ENCODE measurements around the gene TGFBR3.
"Not testable (repeated sequence)": the region's sequence is repeated elsewhere in the genome, so short reads cannot be mapped to it uniquely, and the experiment has no call there.

TGFBR3 gene

DNA sequence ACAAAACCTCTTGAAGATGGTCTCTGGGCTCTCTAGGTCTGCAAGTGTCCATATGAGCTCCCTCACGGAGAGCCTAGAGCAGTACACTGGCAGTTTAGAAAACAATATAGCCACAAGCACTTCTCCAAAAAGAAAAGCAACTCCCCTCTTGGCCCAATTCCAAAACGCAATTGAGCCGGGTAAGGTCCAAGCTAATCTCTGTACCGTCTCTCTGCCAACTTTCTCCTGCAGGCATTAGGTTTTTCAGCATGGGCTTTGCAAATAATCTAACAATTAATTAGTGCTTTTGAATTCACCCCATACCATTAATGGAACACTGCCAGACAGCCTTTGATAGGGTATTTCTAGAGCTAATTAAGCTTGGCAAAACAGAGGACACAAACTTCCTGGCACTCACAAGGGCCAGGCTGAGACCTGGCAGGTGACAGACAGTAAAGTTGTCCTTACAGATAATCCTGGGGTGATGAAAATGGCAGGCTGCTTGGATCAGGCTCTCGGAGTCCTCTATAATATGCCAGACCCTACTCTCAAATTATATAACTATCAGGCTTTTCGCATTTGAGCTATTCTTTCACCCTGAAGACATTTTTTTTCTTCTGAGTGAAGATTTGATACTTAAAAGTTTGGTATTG is 39.8 kb downstream of the TGFBR3 start:
- peak; percentile 60 for DNase-seq

DNA sequence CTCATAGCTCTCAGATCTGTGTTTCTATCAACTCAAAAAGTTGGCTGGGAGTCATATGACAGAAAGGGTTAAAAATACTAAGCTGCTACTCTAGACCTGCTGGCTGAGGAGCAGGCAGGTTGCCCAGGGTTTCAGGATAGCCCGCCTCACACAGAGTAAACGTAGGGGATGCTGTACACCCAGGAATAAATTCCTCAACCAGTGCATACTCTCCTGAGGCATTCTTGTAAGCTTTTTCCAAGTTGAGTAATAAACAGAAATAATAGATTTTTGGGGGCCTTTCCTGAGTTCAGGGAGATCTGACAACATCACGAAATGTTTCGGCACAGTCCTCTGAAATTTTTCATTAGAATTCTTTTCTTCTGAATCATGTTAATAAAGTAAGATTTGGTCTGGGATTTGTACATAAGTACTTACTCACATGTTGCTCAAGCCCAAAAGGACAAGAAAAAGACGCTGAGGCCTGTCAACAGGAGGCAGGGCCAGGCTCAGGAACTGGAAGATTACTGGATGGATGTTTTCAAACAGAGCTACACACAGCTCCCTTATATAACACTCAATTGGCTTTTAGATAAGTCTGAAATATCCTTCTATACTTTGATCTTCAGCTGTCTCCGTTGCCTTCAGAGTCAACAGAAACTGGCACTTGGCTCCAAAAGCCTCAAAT is 41.0 kb downstream of the TGFBR3 start:
- DNase-seq = no peak

DNA sequence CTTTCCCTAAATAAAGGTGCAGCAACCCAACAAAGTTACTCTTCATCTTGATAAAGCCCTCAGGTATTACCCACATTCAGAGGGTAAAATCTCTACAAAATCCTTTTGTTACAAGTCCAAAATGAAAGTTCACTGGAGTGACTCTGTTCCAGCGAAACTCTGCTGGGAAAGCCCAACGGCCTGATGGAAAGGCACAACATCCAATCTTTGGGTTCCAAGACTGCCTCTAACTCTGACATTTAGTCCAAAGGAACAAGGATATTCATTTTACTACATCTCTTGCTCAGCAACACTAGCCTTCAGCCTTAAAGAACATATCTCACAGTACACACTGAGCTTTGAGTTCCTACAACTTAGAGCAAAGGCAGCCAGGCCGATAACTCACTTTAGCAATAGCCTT is 42.1 kb downstream of the TGFBR3 start:
- DNase-seq = no peak

DNA sequence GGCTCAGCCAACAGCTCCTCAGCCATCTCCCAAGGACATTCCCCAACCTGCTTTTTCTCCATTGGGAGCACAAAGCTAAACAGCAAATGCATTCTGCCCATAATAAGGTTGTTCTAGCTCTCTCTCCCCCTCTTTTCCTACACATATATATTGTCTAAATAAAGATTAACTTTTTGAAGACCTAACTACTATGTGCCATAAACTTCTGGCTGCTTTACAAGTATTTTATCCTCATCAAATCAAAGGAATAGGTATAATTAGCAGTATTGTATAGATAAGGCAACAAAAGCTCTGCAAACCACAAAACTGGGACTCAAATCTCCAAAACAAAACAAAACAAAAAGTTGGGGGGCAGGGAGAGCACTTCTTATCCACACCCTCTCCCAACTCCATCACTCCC is 43.4 kb downstream of the TGFBR3 start:
- DNase-seq = no peak

DNA sequence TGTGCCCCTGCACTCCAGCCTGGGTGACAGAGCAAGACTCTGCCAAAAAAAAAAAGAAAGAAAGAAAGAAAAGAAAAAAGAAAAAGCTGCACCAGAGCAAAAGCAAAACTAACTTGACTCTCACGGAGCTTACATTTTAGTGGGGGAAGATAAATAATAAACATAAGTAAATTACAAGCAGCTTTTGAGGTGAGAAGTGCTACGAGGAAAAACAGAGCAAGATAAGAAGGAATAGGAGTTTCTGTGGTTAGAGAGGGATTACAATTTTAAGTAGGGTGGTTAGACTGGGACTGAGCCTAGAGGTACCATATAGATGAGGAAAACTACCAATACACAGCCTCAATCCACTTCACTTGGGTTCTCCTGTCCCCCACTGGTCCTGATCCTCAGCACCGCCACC is 43.9 kb downstream of the TGFBR3 start:
- no peak for DNase-seq

DNA sequence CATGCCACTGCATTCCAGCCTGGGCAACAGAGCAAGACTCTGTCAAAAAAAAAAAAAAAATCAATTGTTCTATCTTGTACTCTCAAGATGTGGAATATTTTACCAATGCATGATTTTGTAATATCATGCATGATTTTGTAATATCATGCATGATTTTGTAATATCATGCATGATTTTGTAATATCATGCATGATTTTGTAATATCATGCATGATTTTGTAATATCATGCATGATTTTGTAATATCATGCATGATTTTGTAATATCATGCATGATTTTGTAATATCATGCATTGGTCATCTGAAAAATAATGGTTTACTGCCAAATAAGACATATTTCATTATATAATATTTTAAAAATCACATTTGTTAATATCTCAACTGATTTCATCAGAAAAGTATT is 45.7 kb downstream of the TGFBR3 start:
- DNase-seq = not testable (repeated sequence)

DNA sequence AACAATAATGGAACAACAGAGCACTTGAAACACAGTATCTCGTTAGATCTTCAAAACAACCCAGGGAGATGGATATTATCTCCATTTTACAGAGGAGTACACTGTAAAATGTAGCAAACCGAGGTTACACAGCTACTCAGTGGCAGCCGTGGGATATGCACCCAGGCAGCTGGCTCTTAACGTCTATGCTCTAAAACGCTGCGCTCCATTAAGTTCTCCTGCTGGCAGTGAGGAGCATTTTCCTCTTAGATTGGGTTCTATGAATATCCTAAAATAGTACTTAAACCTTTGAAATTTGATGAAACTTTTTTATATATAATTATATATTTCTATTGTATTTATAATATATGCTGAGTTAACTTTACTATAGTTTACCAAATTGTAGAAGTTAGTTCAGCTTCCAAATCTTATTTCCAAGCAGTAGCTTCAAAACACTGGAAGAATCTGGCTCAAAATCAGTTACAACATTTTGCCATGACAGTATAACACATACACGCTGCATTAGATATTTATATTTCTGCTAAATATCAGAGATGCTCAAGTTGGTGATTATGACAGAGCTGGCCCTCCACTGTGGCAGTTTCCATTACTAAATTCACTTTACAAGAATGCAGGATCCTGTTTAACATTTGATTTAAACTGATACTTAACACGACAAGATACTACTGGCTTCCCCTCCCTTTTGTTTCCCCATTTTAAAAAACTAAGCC is 49.5 kb downstream of the TGFBR3 start:
- DNase-seq = no peak

DNA sequence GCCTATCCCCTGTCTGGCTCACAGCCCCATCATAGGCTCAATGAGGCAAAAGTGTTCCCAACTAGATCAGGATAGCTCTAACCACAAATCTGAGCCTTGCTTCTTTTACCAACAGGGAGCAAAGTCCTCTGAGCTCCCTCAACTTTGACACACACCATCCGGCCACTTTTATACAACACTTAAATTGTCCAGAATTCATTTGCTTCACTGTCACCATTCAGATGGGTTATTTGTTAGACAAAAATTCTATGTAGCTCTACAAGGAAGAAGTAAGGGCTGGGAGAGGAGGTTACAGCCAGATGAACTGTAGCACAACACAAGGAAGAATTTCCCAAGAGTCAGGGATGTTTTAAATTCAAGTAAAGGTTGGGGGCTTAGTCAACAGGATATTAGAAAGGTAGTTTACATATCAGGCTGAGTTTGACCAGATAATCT is 50.8 kb downstream of the TGFBR3 start:
- DNase-seq = no peak

DNA sequence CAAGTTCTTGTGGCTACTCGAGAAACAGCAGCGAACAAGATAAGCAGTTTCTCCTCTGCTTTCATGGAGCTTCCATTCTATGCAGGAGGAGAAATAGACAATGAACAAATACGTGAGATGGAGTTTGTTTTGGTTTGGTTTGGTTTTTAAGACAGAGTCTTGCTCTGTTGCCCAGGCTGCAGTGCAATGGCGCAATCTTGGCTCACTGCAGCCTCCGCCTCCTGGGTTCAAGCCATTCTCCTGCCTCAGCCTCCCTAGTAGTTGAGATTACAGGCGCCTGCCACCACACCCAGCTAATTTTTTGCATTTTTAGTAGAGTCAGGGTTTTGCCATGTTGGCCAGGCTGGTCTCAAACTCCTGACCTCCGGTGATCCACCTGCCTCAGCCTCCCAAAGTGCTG is 51.4 kb downstream of the TGFBR3 start:
- DNase-seq = not testable (repeated sequence)

DNA sequence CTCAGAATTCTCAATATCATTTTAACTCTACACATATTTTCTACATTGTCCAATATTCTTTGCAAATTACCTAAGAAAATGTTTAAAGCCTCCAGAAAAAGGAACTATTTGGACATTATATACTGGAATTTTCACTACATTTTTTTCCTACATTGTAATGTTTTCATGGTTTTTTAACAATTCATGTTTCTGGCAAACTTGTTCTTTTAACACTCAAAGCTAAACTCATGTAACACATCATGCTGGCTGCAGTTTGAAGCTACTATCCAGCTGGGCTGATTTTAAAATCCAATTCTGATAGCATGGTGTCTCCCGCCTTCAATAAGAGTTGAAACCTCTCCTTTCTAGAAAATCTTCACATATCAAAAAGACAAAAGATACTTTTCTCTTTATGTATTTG is 52.0 kb downstream of the TGFBR3 start:
- no peak for DNase-seq

DNA sequence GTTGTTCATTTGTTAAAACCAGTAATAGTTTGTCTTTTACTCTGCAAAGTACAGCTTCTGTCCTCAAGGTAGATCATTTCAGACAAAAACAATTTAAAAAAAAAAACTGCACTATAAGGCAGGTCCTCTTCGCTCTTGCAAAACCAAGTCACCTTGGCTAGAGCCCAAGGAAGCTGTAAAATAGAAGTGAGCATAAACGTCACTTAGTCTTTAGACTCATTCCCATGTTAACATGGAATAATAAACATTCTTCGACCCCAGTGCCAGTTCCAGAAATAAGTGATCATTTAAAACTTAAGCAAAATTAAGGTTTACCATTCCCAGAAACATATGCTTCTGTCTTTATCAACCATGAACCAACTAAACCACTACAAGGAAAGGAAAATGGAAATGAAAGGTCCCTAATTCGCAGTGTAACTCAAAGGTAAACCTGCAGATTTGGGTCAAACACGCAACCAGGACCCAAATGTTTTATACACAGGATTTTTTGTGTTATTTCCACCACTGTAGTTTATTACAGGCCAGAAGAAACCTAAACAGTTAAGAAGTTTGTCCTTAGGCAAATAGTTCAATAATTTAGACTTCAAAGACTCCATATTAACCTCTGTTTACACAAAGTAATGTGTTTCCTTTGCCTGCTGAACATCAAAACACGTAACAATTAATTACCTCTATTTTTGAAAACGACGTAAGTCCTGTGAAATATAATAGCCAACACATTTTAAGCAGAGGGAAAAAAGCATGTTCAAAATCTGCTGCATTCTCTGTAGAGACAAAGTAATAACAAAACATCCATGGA is 54.6 kb downstream of the TGFBR3 start:
- DNase-seq = no peak

DNA sequence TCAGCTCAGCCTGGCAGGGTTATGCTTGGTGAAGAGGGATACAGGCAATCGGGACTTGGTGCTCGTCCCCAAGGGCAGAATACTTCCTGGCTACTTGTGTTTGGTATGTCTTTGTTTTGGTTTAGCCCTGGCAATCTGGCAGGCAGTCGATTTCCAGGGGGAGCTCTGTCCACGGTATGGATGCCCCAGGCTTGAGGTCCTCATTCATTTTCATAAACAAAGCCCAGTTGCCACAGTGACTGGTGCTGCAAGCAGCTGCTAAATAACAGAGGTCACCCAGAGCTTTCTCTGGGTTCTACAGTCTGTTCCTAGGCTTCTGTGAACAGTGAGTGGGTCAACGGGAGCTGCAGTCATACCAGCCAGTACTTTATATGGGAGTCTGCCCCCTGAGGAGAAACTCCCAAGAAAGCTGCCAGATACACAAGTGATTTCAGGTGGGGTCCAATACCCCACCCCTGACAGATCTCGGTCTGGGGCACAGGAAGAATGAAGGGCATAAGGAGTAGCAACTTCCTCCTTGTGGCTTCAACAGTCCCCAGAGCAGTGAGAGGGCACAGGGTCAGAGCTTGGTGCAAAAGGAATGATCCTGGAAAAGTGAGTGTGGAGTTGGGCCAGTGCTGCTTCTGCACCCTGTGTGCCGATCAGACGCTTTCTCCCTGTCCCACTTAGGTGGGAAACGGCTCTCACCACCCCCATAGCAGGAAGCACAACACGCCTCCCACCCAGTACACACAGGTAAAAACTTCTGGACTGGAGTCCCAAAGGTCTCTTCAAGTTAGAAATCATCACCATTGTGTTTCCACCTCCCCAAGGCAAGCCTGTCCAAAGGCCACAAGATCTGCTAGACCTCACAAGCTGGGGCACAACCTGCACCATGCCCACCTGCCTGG is 55.5 kb downstream of the TGFBR3 start:
- no peak for DNase-seq

DNA sequence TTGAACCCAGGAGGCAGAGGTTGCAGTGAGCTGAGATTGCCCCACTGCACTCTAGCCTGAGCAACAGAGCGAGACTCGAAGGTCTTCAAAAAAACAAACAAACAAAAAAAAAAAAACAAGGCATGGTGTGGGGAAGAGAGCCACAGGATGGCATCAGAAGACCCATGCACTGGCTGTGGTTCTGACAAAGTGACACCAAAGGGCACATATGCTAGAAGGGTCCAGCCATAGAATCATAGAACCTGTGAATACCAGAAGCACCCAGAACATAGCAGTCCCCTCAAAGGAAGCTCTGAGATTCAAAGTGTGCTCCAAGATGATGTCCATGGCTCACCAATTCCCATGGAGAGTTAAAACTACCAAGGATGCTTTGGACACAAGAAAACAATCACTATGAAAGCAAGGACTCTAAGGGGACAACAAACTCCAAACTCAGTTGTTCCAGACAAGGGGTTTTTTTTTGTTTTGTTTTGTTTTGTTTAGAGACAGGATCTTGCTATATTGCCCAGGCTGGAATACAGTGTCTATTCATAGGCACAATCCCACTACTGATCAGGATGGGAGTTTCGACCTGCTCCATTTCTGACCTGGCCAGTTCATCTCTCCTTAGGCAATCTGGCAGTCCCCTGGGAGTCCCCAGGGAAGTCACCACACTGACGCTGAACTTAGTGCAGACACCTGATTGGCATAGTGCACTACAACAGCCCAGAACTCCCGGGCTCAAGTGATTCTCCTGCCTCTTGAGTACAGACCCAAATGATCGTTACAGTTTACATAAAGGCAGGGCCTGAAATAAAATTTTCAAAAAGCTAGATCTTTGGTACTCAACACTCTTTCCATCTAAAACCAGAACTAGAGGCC is 56.4 kb downstream of the TGFBR3 start:
- DNase-seq = no peak

DNA sequence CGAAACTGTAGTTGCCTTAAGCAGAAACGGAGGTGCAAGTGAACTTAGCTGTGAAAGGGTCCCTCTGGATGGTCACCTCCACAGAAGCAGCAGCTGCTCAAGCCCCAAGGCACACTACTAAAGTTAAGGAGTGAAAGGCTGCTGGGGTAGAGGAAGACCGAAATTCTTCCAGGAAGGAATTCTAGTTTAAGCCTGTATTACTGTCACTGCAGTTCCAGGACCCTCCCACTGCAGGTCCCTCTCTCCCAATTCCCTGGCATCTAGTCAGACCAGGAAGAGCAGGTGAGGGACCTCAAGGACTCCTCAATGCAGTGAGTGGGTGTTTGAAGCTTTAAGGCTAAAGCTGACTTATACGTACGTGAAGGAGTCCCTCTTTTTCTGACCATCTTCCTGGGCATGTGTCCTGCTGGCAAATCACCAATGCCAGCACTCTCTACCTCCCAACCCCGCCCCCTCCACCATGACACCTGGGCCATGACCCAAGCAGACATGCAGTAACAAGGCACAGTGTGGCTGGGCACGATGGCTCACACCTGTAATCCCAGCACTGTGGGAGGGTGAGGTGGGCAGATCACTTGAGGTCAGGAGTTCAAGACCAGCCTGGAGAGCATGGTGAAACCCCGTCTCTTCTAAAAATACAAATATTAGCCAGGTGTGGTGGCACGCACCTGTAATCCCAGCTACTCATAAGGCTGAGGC is 57.2 kb downstream of the TGFBR3 start:
- no peak for DNase-seq

DNA sequence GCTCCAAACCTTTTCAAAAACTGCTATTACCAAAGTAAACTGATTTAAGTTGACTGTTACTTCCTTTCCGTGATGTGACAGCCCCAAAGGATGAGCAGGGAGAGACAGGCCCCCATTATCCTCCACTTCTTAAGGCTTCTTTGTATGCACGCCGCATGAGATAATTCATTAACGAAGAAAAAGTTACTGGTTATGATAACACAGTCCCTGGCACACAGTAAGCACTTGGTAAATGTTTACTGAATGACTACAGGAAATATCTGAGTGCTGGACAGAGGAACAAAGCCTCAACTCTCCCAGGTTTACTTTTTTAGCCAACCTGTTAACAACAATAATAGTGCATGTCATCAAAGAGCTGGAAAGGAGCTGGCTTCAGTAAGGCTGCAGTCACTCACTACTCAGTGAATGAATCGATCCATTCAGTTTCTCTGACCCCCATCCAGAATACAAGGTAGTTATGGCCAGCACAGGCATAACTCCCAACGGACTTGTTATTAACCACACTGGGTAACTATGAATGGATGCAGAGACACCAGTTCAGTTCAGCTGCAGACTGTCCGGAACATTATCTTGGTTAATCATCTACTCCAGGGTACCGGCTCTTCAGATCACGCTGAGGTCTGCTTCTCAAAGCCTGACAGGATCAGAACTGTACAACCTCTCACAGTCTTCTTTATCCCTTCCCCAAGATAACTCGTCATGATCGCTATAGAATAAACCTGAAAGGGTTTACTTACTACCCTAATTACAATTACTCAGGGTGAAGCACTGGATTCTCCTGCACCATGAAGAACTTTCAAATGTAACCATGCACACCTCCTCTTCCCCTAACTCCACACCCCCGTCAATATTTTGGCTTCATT is 58.3 kb downstream of the TGFBR3 start:
- no peak for DNase-seq

DNA sequence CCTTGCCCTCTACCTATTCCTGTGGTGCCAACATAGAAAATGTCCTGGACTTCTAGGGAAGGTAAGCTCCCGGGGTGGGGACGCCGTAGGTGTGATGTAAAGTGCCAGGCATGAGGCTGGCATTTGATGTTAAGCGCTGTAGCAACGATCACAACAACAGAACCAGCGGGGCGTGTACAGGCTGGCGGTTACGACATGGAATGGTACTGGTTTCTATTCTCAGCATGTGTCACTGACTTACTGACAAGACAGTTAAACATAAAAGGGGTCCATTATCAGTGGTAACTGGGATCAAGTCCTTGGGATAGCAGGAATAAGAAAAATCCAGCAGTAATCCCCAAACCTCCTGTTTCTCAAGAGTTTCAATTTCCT is 58.9 kb downstream of the TGFBR3 start:
- no peak for DNase-seq

DNA sequence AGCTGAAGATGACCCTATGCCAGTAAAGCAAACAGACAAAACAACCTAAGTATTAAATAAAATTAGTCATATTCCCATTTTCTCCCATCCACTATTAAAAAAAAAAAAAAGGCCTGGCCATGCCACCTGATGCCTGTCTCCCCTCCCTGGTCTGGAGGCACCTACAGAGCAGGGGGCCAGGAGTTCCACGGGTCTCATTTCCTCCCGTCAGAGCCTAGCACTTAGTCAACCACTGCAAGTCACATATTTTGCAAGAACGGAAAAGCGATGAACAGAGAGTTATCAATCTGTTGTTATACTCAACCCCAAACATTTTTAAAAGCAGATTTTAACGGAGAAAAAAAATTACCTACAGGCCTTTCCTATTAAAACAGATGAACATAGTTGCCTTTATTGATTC is 59.3 kb downstream of the TGFBR3 start:
- no peak for DNase-seq

DNA sequence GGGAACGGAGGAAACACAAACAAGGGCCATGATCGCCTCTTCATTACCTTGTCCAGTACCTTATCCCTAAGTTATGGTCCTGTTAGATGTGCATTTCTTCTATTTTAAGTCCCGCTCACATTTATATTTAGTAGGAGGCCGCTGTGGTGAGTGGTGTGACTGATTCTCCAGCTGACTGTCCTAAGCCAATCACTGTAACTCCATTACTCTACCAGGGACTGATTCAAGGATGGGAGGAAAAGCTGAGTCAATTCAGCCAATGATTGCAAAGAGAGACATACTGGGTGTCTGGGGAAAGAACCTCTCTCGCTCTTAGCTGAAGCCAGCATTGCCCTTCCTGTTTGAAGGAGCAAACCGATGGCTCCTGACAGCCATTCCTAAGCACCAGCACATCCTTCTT is 59.7 kb downstream of the TGFBR3 start:
- no peak for DNase-seq

DNA sequence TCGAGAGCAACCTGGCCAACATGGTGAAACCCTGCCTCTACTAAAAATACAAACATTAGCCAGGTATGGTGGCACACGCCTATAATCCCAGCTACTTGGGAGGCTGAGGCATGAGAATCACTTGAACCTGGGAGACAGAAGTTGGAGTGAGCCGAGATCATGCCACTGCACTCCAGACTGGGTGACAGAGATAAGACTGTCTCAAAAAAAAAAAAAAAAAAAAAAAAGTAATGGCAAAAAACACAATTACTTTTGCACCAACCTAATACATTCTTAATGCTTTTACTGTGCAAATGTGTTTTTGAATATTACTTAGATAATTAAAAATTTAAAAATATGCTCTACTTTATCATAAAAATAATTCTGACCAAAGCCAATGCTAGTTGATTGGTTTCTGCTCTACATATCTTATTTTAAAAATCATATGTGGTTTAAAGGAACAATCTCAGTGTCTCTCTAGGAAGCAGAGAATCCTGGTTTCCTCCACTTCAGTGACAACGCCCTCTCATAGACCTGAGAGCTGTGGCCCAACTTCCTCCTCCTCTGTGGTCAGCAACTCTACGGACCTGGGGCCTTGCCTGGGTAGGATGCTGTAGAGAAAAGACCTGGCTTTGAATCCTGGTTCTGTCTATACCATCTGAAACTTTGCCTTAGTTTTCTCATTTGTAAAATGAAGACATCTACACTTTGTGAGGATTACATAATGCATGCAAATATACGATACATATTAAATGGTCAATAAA is 64.7 kb downstream of the TGFBR3 start:
- DNase-seq = peak; percentile 20
